Colonic mucosa (tissue), 4 donors: ENCODE results near the gene IDH3B. TPM values are rescaled to one million over a fixed set of nuclear protein-coding genes. Genes with fewer than 3 reads are reported as not detected.

Experiments
- DNase-seq: peaks from one replicate; pipeline ENCODE4 v3.0.0-alpha.2; 2020
- H3K27ac ChIP-seq: fragments of 200-600 bp; one replicate; pipeline ENCODE4 v1.8.0; 2021
- H3K27me3 ChIP-seq: fragments of 200-600 bp; one replicate; pipeline ENCODE4 v1.8.0; 2021
- H3K36me3 ChIP-seq: fragments of 200-600 bp; one replicate; pipeline ENCODE4 v1.8.0; 2021
- H3K4me1 ChIP-seq: fragments of 200-600 bp; one replicate; pipeline ENCODE4 v1.8.0; 2021; ENCODE audit warnings: mild to moderate bottlenecking
- H3K4me3 ChIP-seq: fragments of 200-600 bp; one replicate; pipeline ENCODE4 v1.8.0; 2021
- H3K9ac ChIP-seq, 2 donors: one replicate each; pipeline ENCODE4 v1.7.0; 2013; ENCODE audit warnings: control low read depth in 2 of 2, low read depth in 2 of 2, low read length in 2 of 2
- H3K9me3 ChIP-seq: fragments of 200-600 bp; one replicate; pipeline ENCODE4 v1.8.0; 2021
- intact Hi-C: fragments of 100-400 bp; cut with DNase I; formaldehyde crosslinking; loops from one replicate; pipeline ENCODE4 v1.14.1; 2022
- total RNA-seq, 2 donors: library from RNA; stranded (reverse); fragmentation: NEBNext Ultra II Directional in 1 of 2; extraction: Animal tissue kit (Norgen Biotek cat#: 25700) in 1 of 2; gene quantifications; one replicate each; pipeline ENCODE4 v1.2.1, GENCODE V29; 2021
- TF ChIP-seq, protein P1 (sequence below): fragments of 200-600 bp; IDR thresholded peaks from one replicate; pipeline ENCODE4 v1.8.0; 2022; ENCODE audit warnings: antibody characterized with exemption, mild to moderate bottlenecking
- donor health status: healthy.
- donor health status: DM: no; HTN: no; CAD: no.
- donor health status: DM: no; HTN: no; CAD: no.

IDH3B gene
- total RNA-seq, 2 donors from 2014 or later = 117 to 140 TPM

DNA sequence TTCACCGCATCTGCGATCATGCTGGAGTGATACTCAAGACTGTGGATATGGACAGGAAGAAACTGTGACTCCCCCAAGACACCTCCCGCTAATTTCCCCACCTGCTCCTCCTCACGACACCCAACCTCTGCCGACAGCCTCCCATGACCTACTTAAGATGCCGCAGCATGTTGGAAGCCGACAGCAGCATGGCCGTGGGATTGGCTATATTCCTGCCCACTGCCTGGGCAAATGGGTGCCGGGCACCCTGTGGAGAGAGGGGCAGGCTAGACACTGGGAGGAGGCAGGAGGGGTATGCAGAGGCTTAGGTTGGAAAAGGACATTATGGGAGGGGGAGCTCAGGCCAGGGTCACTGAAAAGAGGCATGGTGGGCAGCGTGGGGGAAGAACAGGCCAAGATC lies 4.5 kb downstream of the IDH3B start:
- H3K9ac ChIP-seq = no peak overlapping the region
- H3K4me1 ChIP-seq = no peaks in the 10 kb centered on the region
- no peak overlapping the region for H3K27ac ChIP-seq
- peaks cover 28% of the 10 kb centered on the region for H3K36me3 ChIP-seq
- TF ChIP-seq, protein P1, sequence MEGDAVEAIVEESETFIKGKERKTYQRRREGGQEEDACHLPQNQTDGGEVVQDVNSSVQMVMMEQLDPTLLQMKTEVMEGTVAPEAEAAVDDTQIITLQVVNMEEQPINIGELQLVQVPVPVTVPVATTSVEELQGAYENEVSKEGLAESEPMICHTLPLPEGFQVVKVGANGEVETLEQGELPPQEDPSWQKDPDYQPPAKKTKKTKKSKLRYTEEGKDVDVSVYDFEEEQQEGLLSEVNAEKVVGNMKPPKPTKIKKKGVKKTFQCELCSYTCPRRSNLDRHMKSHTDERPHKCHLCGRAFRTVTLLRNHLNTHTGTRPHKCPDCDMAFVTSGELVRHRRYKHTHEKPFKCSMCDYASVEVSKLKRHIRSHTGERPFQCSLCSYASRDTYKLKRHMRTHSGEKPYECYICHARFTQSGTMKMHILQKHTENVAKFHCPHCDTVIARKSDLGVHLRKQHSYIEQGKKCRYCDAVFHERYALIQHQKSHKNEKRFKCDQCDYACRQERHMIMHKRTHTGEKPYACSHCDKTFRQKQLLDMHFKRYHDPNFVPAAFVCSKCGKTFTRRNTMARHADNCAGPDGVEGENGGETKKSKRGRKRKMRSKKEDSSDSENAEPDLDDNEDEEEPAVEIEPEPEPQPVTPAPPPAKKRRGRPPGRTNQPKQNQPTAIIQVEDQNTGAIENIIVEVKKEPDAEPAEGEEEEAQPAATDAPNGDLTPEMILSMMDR = no peak
- intact Hi-C loops = no loop called here
- H3K9me3 ChIP-seq = no peaks in the 10 kb centered on the region
- no peak for DNase-seq
- H3K4me3 ChIP-seq = no peak overlapping the region
- H3K27me3 ChIP-seq = no peaks in the 10 kb centered on the region

DNA sequence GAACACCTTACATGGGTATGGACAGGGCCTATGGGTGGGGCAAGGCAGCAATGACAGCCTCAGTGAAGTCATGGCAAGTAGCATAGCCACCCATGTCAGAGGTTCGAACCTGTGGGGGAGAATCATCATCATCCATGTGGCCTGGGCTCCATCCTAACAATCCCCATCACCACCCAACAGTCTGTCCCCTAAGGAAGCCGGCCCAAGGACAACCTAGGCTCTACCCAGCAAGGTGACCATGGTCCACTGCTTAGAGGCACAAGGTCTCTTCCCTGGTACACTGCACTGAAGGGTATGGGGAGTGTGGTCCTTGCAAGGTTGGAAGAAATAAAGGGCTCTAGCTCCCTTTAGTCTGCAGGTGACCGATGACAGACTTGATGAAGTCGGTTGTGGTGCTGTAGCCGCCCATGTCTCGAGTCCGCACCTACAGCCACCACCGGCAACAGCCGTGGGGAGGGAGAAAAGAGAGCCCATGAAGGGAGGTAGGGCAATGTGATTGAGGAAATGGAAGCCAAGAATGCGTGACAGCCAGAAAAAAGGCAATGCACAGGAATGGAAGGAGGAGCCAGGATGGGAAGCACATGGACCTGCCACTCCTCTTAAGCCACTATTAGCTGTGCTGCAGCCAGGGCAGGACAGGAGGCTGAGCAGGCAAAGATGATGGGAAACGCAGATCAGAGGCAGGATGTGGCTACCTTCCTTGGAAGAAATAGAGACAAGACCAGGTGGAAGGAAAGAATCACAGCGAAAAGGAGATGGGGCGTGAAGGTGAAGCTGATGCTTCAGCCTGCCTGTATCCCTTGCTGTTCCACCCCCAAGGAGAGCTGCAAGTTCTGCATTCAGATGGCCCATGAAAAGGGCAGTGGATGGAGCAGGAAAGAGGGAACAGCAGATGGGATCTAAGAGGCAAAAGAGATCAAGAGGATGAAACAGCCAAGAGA lies 5.3 kb downstream of the IDH3B start:
- Histone ChIP-seq H3K27ac (no peak overlapping the region), H3K9ac (no peak overlapping the region), H3K4me1 (peaks cover 6% of the 10 kb centered on the region), H3K9me3 (no peaks in the 10 kb centered on the region), H3K4me3 (no peak overlapping the region), H3K36me3 (peaks cover 29% of the 10 kb centered on the region), H3K27me3 (no peaks in the 10 kb centered on the region)
- DNase-seq = no peak
- intact Hi-C loops = no loop called here
- TF ChIP-seq, protein P1 = no peak

DNA sequence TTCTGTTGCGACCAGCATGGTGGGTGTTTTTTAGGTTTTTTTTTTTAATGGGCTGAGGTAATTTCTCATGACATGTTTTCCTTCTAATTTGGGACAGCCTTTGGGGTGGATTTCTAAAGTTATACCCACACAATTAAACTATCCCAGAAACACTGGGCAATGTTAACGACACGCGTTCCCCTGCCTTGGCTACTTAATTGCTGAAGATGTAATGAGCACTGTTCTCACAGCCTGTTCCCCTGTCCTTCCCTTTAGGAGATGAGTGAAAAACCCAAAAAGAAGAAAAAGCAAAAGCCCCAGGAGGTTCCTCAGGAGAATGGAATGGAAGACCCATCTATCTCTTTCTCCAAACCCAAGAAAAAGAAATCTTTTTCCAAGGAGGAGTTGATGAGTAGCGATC lies 6.3 kb downstream of the IDH3B start:
- H3K4me1 ChIP-seq = peaks cover 12% of the 10 kb centered on the region
- TF ChIP-seq, protein P1 = no peak
- H3K36me3 ChIP-seq = peaks cover 29% of the 10 kb centered on the region
- H3K27me3 ChIP-seq = no peaks in the 10 kb centered on the region
- no peaks in the 10 kb centered on the region for H3K9me3 ChIP-seq
- H3K27ac ChIP-seq = no peak overlapping the region
- no peak overlapping the region for H3K4me3 ChIP-seq
- intact Hi-C loops = no loop called here
- DNase-seq = no peak
- no peak overlapping the region for H3K9ac ChIP-seq

DNA sequence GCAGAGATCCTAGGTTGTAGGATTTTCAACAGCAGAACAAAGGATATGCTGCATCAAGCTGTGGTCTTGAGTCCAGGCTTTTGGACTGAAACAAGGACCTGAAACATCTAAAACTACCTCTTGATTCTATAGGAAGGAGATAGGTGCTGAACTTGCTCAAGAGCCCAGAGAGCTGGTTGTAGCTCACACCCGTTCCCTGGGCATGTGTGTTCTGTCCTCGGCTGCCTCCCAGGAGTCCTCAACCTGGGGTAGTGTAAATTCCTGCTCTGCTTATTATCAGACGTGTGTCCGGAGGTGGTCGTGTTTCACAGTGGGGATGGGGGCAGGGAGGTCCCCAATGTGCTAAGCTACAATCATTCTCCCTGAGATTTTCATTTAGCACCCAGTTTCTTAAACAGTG lies 6.8 kb downstream of the IDH3B start:
- no peak overlapping the region for H3K27ac ChIP-seq
- no peak overlapping the region for H3K4me3 ChIP-seq
- no peak for DNase-seq
- H3K36me3 ChIP-seq = peaks cover 29% of the 10 kb centered on the region
- TF ChIP-seq, protein P1 = no peak
- H3K9ac ChIP-seq = no peak overlapping the region
- H3K27me3 ChIP-seq = no peaks in the 10 kb centered on the region
- H3K9me3 ChIP-seq = no peaks in the 10 kb centered on the region
- peaks cover 12% of the 10 kb centered on the region for H3K4me1 ChIP-seq
- intact Hi-C loops = no loop called here

DNA sequence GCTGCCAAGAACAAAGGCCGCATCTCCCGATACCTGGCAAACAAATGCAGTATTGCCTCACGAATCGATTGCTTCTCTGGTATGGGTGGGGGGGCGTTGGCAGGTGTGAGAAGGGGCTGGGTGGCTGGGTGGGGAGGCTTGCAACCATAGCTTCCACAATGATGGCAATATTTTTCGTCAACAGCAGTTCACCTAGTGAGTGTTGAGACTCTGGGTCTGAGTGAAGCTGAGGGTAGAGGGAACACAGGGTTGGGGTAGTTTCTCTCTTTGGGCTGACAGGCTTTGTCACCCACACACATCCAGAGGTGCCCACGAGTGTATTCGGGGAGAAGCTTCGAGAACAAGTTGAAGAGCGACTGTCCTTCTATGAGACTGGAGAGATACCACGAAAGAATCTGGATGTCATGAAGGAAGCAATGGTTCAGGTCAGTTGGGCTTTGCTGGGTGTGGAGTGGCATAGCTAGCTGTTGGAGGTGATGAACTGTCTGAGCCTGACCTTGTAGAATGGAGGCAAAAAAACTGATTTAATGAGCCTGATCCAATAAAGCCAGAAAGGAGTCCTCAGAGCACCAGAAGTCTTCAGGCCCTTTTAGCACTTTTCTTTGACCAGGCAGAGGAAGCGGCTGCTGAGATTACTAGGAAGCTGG lies 7.4 kb downstream of the IDH3B start:
- no peak overlapping the region for H3K9ac ChIP-seq
- intact Hi-C loops = no loop called here
- H3K4me1 ChIP-seq = peaks cover 12% of the 10 kb centered on the region
- H3K36me3 ChIP-seq = peaks cover 29% of the 10 kb centered on the region
- H3K4me3 ChIP-seq = no peak overlapping the region
- H3K9me3 ChIP-seq = no peaks in the 10 kb centered on the region
- TF ChIP-seq, protein P1 = no peak
- no peak overlapping the region for H3K27ac ChIP-seq
- H3K27me3 ChIP-seq = no peaks in the 10 kb centered on the region
- no peak for DNase-seq
